ENCODE results near the gene KBTBD6. TPM values are rescaled to one million over a fixed set of nuclear protein-coding genes. Genes with fewer than 3 reads are reported as not detected.
A peak's percentile ranks its signal among the peaks of the same experiment; 100 is the strongest.
"Not testable (repeated sequence)": the region's sequence is repeated elsewhere in the genome, so short reads cannot be mapped to it uniquely, and the experiment has no call there.

The KBTBD6 gene
- 5.1 and 6.0 TPM in 2 replicates for total RNA-seq

DNA sequence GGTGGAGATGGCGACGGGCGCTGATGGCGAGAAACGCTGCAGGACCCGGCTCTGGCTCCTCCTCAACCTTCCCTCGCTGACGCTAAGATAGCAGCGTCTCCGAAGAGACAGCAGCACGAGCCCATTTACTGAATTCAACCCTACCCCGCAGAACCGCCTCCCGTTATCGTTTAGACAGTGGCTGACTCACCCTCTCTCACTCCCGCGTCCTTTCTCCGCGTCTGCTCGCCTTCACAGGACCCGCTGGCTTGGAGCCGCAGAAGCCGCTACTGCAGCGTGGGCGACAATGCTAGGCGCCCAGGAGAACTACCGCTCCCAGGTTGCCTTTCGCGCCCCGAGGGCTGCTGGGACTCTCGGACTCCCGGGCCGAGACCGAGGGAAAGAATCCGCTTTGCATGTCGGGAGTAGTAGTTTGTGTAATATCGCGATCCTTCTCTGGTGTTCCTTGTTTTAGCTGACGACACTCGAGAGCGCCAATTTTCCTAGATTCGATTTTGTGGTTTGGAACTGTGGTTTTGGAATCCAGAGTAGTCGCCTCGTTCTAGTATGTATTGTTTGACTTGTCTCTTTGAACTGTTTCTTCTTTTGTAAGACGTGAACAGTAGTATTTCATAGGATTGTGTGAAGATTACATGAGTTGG lies at the start of gene KBTBD6:
Gene KBTBD6, minus strand, starts transcription at position 291 of the 641 bp plus-strand sequence. CDS start 291 bp downstream, outside the sequence.
- TF ChIP-seq CTCF (IDR thresholded peaks at IDR 0.05): no peak
- peak within 1 kb of the TSS; percentile 98 for H3K4me3 Mint-ChIP-seq
- peak within 1 kb of the TSS; percentile 91 for H3K27ac Mint-ChIP-seq
- intact Hi-C loops (cut with micrococcal nuclease): loop anchor here (1.0 to 5.0 kb wide), 11 partner anchors 55 to 1477 kb away; partner anchors contain the start of genes COG6, KBTBD7, MTRF1 and NAA16
- peaks cover 7% of the 10 kb centered on the region for H3K36me3 Mint-ChIP-seq (ENCODE audit: low read depth)
- CTCF ChIA-PET: no interaction called here
- H3K4me1 Mint-ChIP-seq: peaks cover 47% of the 10 kb centered on the region
- H3K9me3 Mint-ChIP-seq: no peaks in the 10 kb centered on the region
- ATAC-seq (ENCODE audit: low read depth) (peak; percentile 97), DNase-seq (peak; percentile 83)
- POLR2A ChIA-PET: interaction anchor here (0.6 to 1.6 kb wide), 3 partner anchors 38 to 211 kb away, joined by 3 to 7 read pairs (median 3); partner anchors contain the start of gene KBTBD7
- H3K27me3 Mint-ChIP-seq: no peaks in the 10 kb centered on the region

DNA sequence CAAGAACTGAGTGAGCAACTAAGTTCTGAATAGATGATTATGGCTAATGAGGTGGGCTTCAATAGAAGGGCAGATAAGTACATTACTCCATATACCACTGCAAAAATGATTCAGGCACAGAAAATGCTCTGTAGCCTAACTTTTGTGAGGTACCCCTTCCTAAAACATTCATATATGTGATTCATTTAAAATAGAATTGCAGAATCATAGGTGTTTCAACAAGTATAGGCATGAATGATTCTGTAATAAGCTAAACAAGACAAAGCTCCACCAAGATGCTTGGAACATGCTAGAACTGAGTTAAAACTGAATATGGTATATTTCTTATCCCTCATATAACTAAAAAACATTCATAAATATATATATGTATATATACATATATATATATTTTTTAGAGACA lies 49.6 kb upstream of the KBTBD6 start:
- intact Hi-C loops (cut with micrococcal nuclease): no loop called here
- no peaks in the 10 kb centered on the region for H3K27me3 Mint-ChIP-seq
- H3K9me3 Mint-ChIP-seq: no peaks in the 10 kb centered on the region
- ATAC-seq (ENCODE audit: low read depth): no peak
- no peaks in the 10 kb centered on the region for H3K36me3 Mint-ChIP-seq (ENCODE audit: low read depth)
- no peaks in the 10 kb centered on the region for H3K4me1 Mint-ChIP-seq
- TF ChIP-seq CTCF (IDR thresholded peaks at IDR 0.05): no peak
- no peak overlapping the region for H3K27ac Mint-ChIP-seq
- DNase-seq: no peak
- ChIA-PET POLR2A (no interaction called here), CTCF (no interaction called here)
- H3K4me3 Mint-ChIP-seq: no peak overlapping the region

DNA sequence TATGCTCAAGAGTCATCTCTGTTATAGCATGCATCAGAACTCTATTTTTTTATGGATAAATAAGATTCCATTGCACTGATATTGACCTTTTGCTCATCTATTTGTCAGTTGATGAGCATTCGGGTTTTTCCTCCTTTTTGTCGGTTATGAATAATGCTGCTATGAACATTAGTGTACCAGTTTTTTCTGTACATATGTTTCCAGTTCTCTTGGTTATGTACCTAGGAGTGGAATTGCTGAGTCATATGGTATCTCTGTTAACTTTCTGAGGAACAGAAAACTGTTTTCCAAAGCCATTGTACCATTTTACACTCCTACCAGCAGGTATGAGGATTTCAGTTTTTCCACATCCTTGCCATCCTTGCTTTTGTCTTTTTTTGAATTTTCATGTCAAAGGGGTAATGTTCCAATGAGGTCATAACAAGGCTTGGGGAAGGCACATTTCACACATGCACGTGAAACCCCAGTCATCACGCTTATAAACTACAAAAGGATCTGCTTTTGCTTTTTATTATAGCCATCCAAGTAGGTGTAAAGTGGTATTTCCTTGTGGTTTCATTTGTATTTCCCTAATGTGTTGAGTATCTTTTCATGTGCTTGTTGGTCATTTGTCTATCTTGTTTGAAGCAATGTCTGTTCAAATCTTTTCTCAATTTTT lies 47.1 kb upstream of the KBTBD6 start:
- CTCF ChIA-PET: no interaction called here
- no peak for ATAC-seq (ENCODE audit: low read depth)
- peaks cover 8% of the 10 kb centered on the region for H3K36me3 Mint-ChIP-seq (ENCODE audit: low read depth)
- intact Hi-C loops (cut with micrococcal nuclease): loop anchor here (2.0 kb wide), 1 partner anchor 15 kb away; no protein-coding TSS in a partner anchor
- no peaks in the 10 kb centered on the region for H3K27me3 Mint-ChIP-seq
- POLR2A ChIA-PET: no interaction called here
- H3K9me3 Mint-ChIP-seq: peaks cover 12% of the 10 kb centered on the region
- H3K4me1 Mint-ChIP-seq: no peaks in the 10 kb centered on the region
- H3K4me3 Mint-ChIP-seq: no peak overlapping the region
- no peak for DNase-seq
- no peak overlapping the region for H3K27ac Mint-ChIP-seq
- no peak for TF ChIP-seq CTCF (IDR thresholded peaks at IDR 0.05)

- intact Hi-C loops (cut with micrococcal nuclease): loop anchor here (2.0 kb wide), 1 partner anchor 13 kb away; no protein-coding TSS in a partner anchor
- POLR2A ChIA-PET: no interaction called here
- no peak for TF ChIP-seq CTCF (IDR thresholded peaks at IDR 0.05)
- no peak overlapping the region for H3K4me3 Mint-ChIP-seq
- H3K36me3 Mint-ChIP-seq (ENCODE audit: low read depth): peaks cover 9% of the 10 kb centered on the region
- CTCF ChIA-PET: no interaction called here
- H3K9me3 Mint-ChIP-seq: peaks cover 14% of the 10 kb centered on the region
- no peak overlapping the region for H3K27ac Mint-ChIP-seq
- H3K4me1 Mint-ChIP-seq: no peaks in the 10 kb centered on the region
- no peak for ATAC-seq (ENCODE audit: low read depth)
- H3K27me3 Mint-ChIP-seq: no peaks in the 10 kb centered on the region
- no peak for DNase-seq
These were observed 45.4 kb upstream of the KBTBD6 start for GRCh38 chr13:41178040-41178439.

DNA sequence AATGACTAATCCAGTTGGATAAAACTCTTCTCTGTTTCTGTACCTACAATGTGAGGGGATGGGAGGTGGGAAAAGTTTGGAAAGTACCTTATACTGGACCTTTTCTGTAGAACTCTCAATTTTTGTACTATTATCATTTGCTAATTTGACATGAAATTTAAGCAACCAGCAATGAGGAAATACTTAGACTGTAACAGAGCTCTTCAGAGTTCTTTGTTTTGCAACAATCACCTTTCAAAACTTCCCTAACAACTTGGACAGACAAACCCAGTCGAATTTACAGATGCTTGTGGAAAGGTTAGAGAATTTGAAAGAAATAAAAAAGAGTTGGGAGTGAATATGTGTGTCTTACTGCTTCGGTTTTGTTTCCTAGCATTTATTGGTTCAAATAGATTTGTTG lies 45.0 kb upstream of the KBTBD6 start:
- no peak for ATAC-seq (ENCODE audit: low read depth)
- CTCF ChIA-PET: no interaction called here

DNA sequence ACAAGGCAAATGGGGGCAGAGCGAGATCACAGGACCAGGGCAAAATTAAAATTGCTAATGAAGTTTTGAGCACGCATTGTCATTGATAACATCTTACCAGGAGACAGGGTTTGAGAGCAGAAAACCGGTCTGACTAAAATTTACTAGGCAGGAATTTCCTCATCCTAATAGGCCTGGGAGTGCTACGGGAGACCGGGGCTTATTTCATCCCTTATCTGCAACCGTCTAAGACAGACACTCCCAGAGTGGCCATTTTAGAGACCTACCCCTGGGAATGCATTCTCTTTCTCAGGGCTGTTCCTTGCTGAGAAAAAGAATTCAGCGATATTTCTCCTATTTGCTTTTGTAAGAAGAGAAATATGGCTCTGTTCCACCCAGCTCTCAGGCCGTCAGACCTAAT lies 43.0 kb upstream of the KBTBD6 start:
- H3K27me3 Mint-ChIP-seq; ATAC-seq (ENCODE audit: low read depth); H3K4me3 Mint-ChIP-seq; POLR2A ChIA-PET; DNase-seq; H3K4me1 Mint-ChIP-seq; H3K27ac Mint-ChIP-seq; intact Hi-C loops (cut with micrococcal nuclease); CTCF ChIA-PET: not testable (repeated sequence)
- Mint-ChIP-seq H3K9me3 (peaks cover 17% of the 10 kb centered on the region), H3K36me3 (ENCODE audit: low read depth) (peaks cover 16% of the 10 kb centered on the region)

More for the DNA sequence above, 45.0 kb upstream of the KBTBD6 start:
- H3K4me1 Mint-ChIP-seq: no peaks in the 10 kb centered on the region
- H3K9me3 Mint-ChIP-seq: peaks cover 17% of the 10 kb centered on the region
- no peak overlapping the region for H3K4me3 Mint-ChIP-seq
- DNase-seq: no peak
- H3K27ac Mint-ChIP-seq: no peak overlapping the region
- POLR2A ChIA-PET: no interaction called here
- intact Hi-C loops (cut with micrococcal nuclease): loop anchor here (2.0 kb wide), 1 partner anchor 13 kb away; no protein-coding TSS in a partner anchor
- no peak for TF ChIP-seq CTCF (IDR thresholded peaks at IDR 0.05)
- H3K36me3 Mint-ChIP-seq (ENCODE audit: low read depth): peaks cover 12% of the 10 kb centered on the region
- H3K27me3 Mint-ChIP-seq: no peaks in the 10 kb centered on the region
